Suprapubic skin (tissue), 4 donors: ENCODE measurements around the gene MREG. TPM values are rescaled to one million over a fixed set of nuclear protein-coding genes. Genes with fewer than 3 reads are reported as not detected.
"Not testable (repeated sequence)": the region's sequence is repeated elsewhere in the genome, so short reads cannot be mapped to it uniquely, and the experiment has no call there.

Experiments
- DNase-seq, 2 donors: peaks; one replicate each; pipeline ENCODE4 v3.0.0-alpha.2; 2019; ENCODE audit warnings: low spot score in 2 of 2
- H3K27ac ChIP-seq: fragments of 200-600 bp; sonication (generic); one replicate; pipeline ENCODE4 v1.5.1; 2019
- H3K27me3 ChIP-seq: fragments of 200-600 bp; sonication (generic); one replicate; pipeline ENCODE4 v1.5.1; 2019
- H3K36me3 ChIP-seq: fragments of 200-600 bp; sonication (generic); one replicate; pipeline ENCODE4 v1.5.1; 2019
- H3K4me1 ChIP-seq: fragments of 200-600 bp; sonication (generic); one replicate; pipeline ENCODE4 v1.5.1; 2019
- H3K4me3 ChIP-seq: fragments of 200-600 bp; sonication (generic); one replicate; pipeline ENCODE4 v1.5.1; 2019; ENCODE audit warnings: mild to moderate bottlenecking
- H3K9me3 ChIP-seq: fragments of 200-600 bp; sonication (generic); one replicate; pipeline ENCODE4 v1.5.1; 2019
- EP300 ChIP-seq: sonication (generic); formaldehyde crosslinking; IDR thresholded peaks from one replicate; pipeline ENCODE4 v1.6.1; 2017; ENCODE audit warnings: antibody characterized with exemption
- POLR2A ChIP-seq, 2 donors: fragments of 450-650 bp; IDR thresholded peaks; one replicate each; pipeline ENCODE4 v1.6.1; 2017; ENCODE audit warnings: antibody characterized with exemption in 2 of 2, mild to moderate bottlenecking in 2 of 2, moderate library complexity in 2 of 2
- POLR2AphosphoS5 ChIP-seq, 3 donors: sonication (generic); formaldehyde crosslinking; IDR thresholded peaks; one replicate each; pipeline ENCODE4 v1.6.1; 2017; ENCODE audit warnings: antibody characterized with exemption in 3 of 3
- WGBS: methylation state at CpG from one replicate; pipeline ENCODE4 v1.1.5; 2018; 5-methylcytosine and 5-hydroxymethylcytosine counted together
- total RNA-seq, 4 donors: library from RNA; depleted of rRNA; stranded (reverse); fragments of >200 nt; gene quantifications; one replicate each; pipeline ENCODE4 v1.1.0, GENCODE V29; 2016
- TF ChIP-seq, protein P1 (sequence below), 2 donors: fragments of 200-600 bp in 1 of 2; fragments of 450-650 bp in 1 of 2; sonication (generic) in 1 of 2; IDR thresholded peaks; one replicate each; pipeline ENCODE4 v1.5.1; 2016 to 2019; ENCODE audit warnings: antibody characterized with exemption in 2 of 2, mild to moderate bottlenecking in 1 of 2, moderate library complexity in 1 of 2

Gene MREG
- total RNA-seq, 4 donors from 2014 or later: 26.1 to 37.3 (median 29.7) TPM

DNA sequence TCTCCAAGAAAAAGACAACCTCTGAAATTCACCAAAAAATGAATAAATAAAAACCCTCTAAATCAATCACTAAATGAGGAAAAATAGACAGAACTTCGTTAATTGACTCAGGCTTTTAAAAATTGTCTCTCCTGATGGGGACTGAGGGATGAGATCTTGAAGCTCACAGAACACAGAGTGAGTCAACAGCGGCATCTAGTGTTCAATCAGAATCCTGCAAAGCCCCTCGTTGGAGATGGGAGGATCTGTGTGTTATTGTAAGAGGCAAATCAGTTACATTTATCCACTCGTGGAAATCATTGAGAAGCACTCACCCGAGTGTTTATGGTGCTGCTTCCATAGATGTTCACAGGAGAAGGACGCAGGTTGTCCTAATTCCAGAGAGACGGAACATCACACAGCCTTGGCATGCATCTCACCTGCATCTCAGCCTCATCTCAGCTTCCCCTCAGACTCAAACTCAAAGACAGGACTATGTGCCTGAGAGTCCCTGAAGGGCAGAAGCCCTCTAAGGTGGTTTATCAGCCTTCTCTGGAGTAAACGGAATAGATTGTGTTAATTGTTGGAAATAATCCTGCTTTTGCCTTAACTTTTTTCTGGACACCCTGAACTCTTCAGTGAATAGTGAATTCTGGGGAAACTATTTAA, 82.0 kb downstream of the MREG start:
- no peaks in the 10 kb centered on the region for H3K36me3 ChIP-seq
- H3K4me1 ChIP-seq: peaks cover 11% of the 10 kb centered on the region
- H3K27ac ChIP-seq: no peak overlapping the region
- whole genome bisulfite sequencing: 8% methylated on average over 8 of the region's 8 CpGs
- no peaks in the 10 kb centered on the region for H3K27me3 ChIP-seq
- TF ChIP-seq EP300: no peak
- TF ChIP-seq, protein P1, sequence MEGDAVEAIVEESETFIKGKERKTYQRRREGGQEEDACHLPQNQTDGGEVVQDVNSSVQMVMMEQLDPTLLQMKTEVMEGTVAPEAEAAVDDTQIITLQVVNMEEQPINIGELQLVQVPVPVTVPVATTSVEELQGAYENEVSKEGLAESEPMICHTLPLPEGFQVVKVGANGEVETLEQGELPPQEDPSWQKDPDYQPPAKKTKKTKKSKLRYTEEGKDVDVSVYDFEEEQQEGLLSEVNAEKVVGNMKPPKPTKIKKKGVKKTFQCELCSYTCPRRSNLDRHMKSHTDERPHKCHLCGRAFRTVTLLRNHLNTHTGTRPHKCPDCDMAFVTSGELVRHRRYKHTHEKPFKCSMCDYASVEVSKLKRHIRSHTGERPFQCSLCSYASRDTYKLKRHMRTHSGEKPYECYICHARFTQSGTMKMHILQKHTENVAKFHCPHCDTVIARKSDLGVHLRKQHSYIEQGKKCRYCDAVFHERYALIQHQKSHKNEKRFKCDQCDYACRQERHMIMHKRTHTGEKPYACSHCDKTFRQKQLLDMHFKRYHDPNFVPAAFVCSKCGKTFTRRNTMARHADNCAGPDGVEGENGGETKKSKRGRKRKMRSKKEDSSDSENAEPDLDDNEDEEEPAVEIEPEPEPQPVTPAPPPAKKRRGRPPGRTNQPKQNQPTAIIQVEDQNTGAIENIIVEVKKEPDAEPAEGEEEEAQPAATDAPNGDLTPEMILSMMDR (IDR thresholded peaks at IDR 0.05): peak; percentile 83 to 86
- H3K4me3 ChIP-seq: no peak overlapping the region
- DNase-seq: peak in 1 of 2 donors; percentile 70
- H3K9me3 ChIP-seq: no peaks in the 10 kb centered on the region

DNA sequence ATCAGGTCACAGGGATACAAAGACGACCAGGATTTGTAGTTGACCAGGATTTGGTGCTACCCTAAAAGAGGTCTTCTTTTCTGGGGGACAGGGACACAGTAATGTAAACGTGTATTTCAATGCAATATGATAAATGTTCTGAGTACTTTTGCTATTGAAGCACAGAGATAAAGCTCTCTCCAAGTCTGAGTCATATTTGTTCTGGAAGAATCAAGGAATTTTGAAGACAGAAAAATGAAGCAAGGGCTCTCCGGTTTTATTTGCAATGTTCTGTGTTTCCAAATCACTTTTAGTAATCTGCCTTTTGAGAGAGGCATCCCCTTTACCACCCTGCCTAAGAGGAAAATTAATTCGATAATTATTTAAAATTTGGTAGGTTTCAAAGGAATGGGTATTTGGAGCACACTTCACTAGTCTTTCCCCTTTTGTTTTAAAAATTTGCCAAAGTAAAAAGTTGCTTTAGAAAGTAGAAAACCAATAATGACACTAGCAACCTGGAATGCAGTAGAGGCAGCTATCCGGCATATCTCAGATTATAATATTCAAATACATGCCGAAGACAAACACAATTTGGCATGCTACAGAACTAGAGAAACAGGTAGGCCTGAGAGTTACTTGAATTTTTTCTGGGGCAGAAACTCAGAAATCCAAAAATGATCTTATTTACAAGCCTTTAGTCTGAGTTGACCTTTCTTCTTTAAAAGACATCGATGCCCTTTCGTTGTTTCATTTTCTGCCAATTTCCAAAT, 82.7 kb downstream of the MREG start:
- Histone ChIP-seq H3K9me3 (no peaks in the 10 kb centered on the region), H3K4me3 (no peak overlapping the region), H3K27me3 (no peaks in the 10 kb centered on the region), H3K27ac (peak overlapping the region; percentile 18), H3K36me3 (no peaks in the 10 kb centered on the region), H3K4me1 (peaks cover 11% of the 10 kb centered on the region)
- no peak for DNase-seq
- 58% methylated on average over 8 of the region's 8 CpGs for whole genome bisulfite sequencing
- TF ChIP-seq POLR2AphosphoS5 (IDR thresholded peaks at IDR 0.05) (no peak), EP300 (no peak), POLR2A (IDR thresholded peaks at IDR 0.05) (no peak)
- TF ChIP-seq, protein P1 (IDR thresholded peaks at IDR 0.05): no peak

DNA sequence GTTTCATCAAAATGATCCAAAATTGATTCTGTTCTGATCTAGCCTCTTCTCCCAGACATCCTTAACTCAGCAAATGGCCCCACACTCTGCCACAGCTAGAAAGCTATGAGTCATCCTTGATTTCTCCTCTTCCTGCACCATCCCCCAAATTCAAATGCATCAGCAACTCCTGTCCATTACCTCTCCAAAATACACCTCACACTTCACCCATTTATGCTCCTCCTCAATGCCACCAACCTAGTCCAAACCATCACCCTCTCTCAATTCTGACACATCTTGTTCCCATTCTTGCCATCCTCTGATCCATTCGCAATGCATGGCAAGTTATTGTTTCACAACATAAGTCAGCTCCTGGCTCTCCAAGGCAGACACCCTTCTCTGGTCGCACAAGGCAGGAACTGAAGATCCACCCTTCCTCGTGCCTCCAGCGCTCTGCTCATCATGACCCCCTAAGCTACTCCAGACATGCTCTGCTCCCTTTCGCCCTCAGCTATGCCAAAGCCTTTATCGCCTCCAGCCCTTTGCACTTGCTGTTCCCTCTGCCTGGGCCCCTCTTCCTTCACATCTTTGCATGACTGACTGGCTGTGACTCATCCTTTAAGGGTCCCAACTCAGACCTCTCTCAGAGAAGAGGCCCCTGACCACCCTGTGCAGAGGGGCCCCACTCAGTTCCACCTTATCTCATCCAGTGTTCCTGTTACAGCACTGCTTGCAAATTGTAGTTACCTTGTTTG, 83.6 kb downstream of the MREG start:
- H3K36me3 ChIP-seq: no peaks in the 10 kb centered on the region
- WGBS: 79% methylated on average over 6 of the region's 6 CpGs
- H3K27ac ChIP-seq: no peak overlapping the region
- TF ChIP-seq POLR2A (IDR thresholded peaks at IDR 0.05) (no peak), EP300 (no peak), POLR2AphosphoS5 (IDR thresholded peaks at IDR 0.05) (no peak)
- TF ChIP-seq, protein P1 (IDR thresholded peaks at IDR 0.05): no peak
- no peak overlapping the region for H3K4me3 ChIP-seq
- H3K27me3 ChIP-seq: no peaks in the 10 kb centered on the region
- no peaks in the 10 kb centered on the region for H3K9me3 ChIP-seq
- peaks cover 11% of the 10 kb centered on the region for H3K4me1 ChIP-seq
- DNase-seq: no peak

DNA sequence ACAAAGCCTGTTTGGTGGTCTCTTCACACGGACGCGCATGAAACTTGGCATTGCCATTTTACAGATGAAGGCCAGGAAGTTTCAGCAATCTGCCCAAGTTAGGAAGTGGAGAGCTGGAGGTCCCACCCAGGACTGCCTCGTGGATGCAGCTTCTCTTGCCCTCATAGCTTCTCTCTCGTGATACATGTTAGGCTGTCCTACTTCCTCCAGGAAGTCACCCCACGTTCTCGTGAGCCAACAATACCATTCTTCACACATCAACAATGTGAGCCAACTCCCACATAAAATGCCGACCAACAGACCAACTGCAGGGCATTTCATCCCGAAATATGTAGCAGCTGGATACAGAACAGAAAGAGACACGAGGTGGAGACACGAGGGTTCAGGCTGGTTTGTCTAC, 85.3 kb downstream of the MREG start:
- peaks cover 11% of the 10 kb centered on the region for H3K4me1 ChIP-seq
- no peaks in the 10 kb centered on the region for H3K9me3 ChIP-seq
- H3K27ac ChIP-seq: no peak overlapping the region
- TF ChIP-seq, protein P1 (IDR thresholded peaks at IDR 0.05): no peak
- TF ChIP-seq POLR2A (IDR thresholded peaks at IDR 0.05): no peak
- no peak for TF ChIP-seq POLR2AphosphoS5 (IDR thresholded peaks at IDR 0.05)
- no peak for TF ChIP-seq EP300
- DNase-seq: no peak
- 84% methylated on average over 11 of the region's 11 CpGs for WGBS
- no peak overlapping the region for H3K4me3 ChIP-seq
- H3K27me3 ChIP-seq: no peaks in the 10 kb centered on the region
- no peaks in the 10 kb centered on the region for H3K36me3 ChIP-seq

DNA sequence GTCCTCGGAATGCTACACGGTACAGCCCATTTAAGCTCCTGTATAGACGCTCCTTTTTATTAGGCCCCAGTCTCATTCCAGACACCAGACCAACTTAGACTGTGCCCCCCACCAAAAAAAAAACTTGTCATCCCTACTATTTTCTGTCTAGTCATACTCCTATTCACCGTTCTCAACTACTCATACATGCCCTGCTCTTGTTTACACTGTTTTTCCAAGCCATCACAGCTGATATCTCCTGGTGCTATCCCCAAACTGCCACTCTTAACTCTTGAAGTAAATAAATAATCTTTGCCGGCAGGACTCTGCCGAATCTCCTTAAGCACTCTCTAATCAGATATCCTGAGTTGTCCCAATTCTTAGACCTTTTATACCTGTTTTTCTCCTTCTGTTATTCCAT, 86.4 kb downstream of the MREG start:
- not testable (repeated sequence) for H3K27ac ChIP-seq, DNase-seq, H3K36me3 ChIP-seq, H3K4me3 ChIP-seq, H3K27me3 ChIP-seq, H3K9me3 ChIP-seq
- 93% methylated on average over 6 of the region's 6 CpGs for WGBS
- H3K4me1 ChIP-seq: peaks cover 11% of the 10 kb centered on the region
